ENCODE data around the gene COMMD9.

The COMMD9 gene

GRCh38 chr11:36278531-36279282, 10.5 kb downstream of the COMMD9 start:
- H3K9ac ChIP-seq (ENCODE audit: low read depth, low read length) = no peak overlapping the region

GRCh38 chr11:36274414-36274813, 14.8 kb downstream of the COMMD9 start:
- no peaks in the 10 kb centered on the region for H3K4me1 ChIP-seq (ENCODE audit: insufficient read depth, low read length)
- peaks cover 4% of the 10 kb centered on the region; the same call in 1 of the 2 replicates for H3K36me3 ChIP-seq (ENCODE audit: insufficient read depth, low read length)
- H3K9me3 ChIP-seq (ENCODE audit: control insufficient read depth, insufficient read depth, low read length) = no peaks in the 10 kb centered on the region
- H3K9ac ChIP-seq (ENCODE audit: low read depth, low read length) = no peak overlapping the region

More at GRCh38 chr11:36278531-36279282, 10.5 kb downstream of the COMMD9 start:
- Histone ChIP-seq H3K36me3 (ENCODE audit: insufficient read depth, low read length) (no peaks in the 10 kb centered on the region), H3K9me3 (ENCODE audit: control insufficient read depth, insufficient read depth, low read length) (no peaks in the 10 kb centered on the region), H3K4me1 (ENCODE audit: insufficient read depth, low read length) (no peaks in the 10 kb centered on the region)

GRCh38 chr11:36273110-36273509, 16.1 kb downstream of the COMMD9 start:
- H3K9ac ChIP-seq (ENCODE audit: low read depth, low read length) = no peak overlapping the region
- H3K4me1 ChIP-seq (ENCODE audit: insufficient read depth, low read length) = no peaks in the 10 kb centered on the region
- no peaks in the 10 kb centered on the region for H3K9me3 ChIP-seq (ENCODE audit: control insufficient read depth, insufficient read depth, low read length)
- peaks cover 4% of the 10 kb centered on the region; the same call in 1 of the 2 replicates for H3K36me3 ChIP-seq (ENCODE audit: insufficient read depth, low read length)

DNA sequence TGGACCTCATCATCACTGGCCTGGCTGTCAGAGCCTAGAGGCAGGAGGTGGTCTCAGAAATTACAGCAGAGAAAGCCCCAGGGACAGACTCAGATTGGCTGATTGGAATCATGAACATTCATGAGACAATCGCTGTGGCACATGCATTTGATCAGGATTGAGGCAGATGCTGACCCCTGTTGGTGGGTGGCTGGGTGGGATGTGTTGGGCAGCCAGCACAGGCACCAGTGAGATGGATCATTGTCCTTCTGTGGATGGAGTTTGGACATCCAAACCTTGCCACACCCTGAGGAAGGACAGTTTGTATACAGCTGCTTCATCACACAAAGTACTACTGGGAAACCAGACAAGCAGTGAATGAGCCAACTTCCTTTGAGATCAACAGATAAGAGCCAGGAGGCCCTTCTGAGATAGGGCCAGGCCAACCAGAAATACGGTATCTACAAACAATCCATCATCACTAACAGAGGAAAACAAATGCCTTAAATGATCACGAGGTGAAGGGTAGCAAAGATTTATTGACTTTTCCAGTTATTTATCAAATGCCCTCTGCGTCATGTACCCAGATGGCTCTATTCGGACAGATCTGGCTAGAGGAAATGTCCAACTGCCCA, 17.3 kb downstream of the COMMD9 start:
- Histone ChIP-seq H3K9me3 (ENCODE audit: control insufficient read depth, insufficient read depth, low read length) (no peaks in the 10 kb centered on the region), H3K9ac (ENCODE audit: low read depth, low read length) (no peak overlapping the region), H3K4me1 (ENCODE audit: insufficient read depth, low read length) (no peaks in the 10 kb centered on the region), H3K36me3 (ENCODE audit: insufficient read depth, low read length) (peaks cover 4% of the 10 kb centered on the region; the same call in 1 of the 2 replicates)

DNA sequence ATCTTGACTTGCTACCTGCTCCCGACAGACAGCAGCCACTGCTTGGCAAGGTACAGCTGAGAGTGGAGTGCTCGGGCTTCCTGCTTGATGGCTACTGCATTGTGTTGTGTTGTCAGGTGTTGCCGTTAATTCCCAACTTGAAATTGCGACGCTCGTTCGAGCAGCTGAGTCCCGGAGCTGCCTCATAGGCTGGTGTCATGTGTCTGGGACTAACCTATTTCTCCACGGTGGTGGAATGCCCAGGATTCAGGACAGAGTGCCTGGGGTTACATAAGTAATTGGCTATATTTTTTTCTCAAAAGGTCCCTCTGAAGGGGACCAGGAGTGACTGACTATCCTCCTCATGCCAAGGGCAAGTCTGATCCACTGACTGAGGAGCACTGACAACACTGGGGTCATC, 18.5 kb downstream of the COMMD9 start:
- H3K36me3 ChIP-seq (ENCODE audit: insufficient read depth, low read length) = peaks cover 4% of the 10 kb centered on the region; the same call in 1 of the 2 replicates
- no peak overlapping the region for H3K9ac ChIP-seq (ENCODE audit: low read depth, low read length)
- no peaks in the 10 kb centered on the region for H3K4me1 ChIP-seq (ENCODE audit: insufficient read depth, low read length)
- H3K9me3 ChIP-seq (ENCODE audit: control insufficient read depth, insufficient read depth, low read length) = no peaks in the 10 kb centered on the region

GRCh38 chr11:36268337-36268985, 20.8 kb downstream of the COMMD9 start:
- H3K9me3 ChIP-seq (ENCODE audit: control insufficient read depth, insufficient read depth, low read length) = no peaks in the 10 kb centered on the region
- H3K36me3 ChIP-seq (ENCODE audit: insufficient read depth, low read length) = peaks cover 4% of the 10 kb centered on the region; the same call in 1 of the 2 replicates
- no peaks in the 10 kb centered on the region for H3K4me1 ChIP-seq (ENCODE audit: insufficient read depth, low read length)
- H3K9ac ChIP-seq (ENCODE audit: low read depth, low read length) = no peak overlapping the region

DNA sequence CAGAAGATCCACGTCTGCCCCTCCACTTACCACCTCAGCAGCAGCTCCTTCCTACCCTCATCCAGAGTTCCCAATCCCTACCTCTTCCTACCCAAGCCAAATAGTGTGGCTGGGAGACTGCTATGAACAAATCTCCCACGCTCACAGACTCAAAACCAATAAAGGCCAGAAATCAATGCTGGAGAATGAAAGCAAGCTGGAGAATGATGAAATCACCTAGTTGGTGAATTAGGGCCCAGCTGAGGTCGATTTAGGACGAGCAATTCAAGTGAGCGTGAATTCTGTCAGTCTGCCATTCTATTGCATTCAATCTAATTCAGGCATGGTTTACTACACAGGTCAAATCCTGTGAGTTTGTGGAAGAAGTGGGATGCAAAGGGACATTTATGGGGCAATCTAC, 22.5 kb downstream of the COMMD9 start:
- no peak overlapping the region for H3K9ac ChIP-seq (ENCODE audit: low read depth, low read length)
- no peaks in the 10 kb centered on the region for H3K4me1 ChIP-seq (ENCODE audit: insufficient read depth, low read length)
- H3K36me3 ChIP-seq (ENCODE audit: insufficient read depth, low read length) = no peaks in the 10 kb centered on the region
- no peaks in the 10 kb centered on the region for H3K9me3 ChIP-seq (ENCODE audit: control insufficient read depth, insufficient read depth, low read length)

- H3K4me1 ChIP-seq (ENCODE audit: insufficient read depth, low read length) = no peaks in the 10 kb centered on the region
- H3K9me3 ChIP-seq (ENCODE audit: control insufficient read depth, insufficient read depth, low read length) = no peaks in the 10 kb centered on the region
- no peaks in the 10 kb centered on the region for H3K36me3 ChIP-seq (ENCODE audit: insufficient read depth, low read length)
- no peak overlapping the region for H3K9ac ChIP-seq (ENCODE audit: low read depth, low read length)
Observed at GRCh38 chr11:36265793-36266628, 23.2 kb downstream of the COMMD9 start.

DNA sequence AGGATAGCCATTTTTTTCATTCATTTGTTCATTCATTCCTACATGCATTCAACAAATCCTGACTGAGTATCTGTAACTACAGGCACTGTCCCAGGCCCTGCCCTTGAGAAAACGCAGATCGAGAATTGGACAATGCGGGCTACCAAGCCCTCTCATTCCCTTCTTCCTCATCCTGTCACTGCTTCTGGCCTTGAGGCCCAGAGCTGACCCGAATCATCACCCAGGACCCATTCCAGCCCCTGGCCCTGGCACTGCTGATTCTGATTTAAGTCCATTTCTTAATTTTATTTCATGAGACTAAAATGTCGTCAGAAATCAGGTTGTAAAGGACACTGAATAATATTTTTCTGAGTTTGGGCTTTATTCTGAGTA, 24.3 kb downstream of the COMMD9 start:
- no peaks in the 10 kb centered on the region for H3K36me3 ChIP-seq (ENCODE audit: insufficient read depth, low read length)
- no peak overlapping the region for H3K9ac ChIP-seq (ENCODE audit: low read depth, low read length)
- no peaks in the 10 kb centered on the region for H3K9me3 ChIP-seq (ENCODE audit: control insufficient read depth, insufficient read depth, low read length)
- no peaks in the 10 kb centered on the region for H3K4me1 ChIP-seq (ENCODE audit: insufficient read depth, low read length)

GRCh38 chr11:36264011-36264972, 24.9 kb downstream of the COMMD9 start:
- H3K36me3 ChIP-seq (ENCODE audit: insufficient read depth, low read length) = no peaks in the 10 kb centered on the region
- H3K9ac ChIP-seq (ENCODE audit: low read depth, low read length) = no peak overlapping the region
- no peaks in the 10 kb centered on the region for H3K4me1 ChIP-seq (ENCODE audit: insufficient read depth, low read length)
- H3K9me3 ChIP-seq (ENCODE audit: control insufficient read depth, insufficient read depth, low read length) = no peaks in the 10 kb centered on the region

DNA sequence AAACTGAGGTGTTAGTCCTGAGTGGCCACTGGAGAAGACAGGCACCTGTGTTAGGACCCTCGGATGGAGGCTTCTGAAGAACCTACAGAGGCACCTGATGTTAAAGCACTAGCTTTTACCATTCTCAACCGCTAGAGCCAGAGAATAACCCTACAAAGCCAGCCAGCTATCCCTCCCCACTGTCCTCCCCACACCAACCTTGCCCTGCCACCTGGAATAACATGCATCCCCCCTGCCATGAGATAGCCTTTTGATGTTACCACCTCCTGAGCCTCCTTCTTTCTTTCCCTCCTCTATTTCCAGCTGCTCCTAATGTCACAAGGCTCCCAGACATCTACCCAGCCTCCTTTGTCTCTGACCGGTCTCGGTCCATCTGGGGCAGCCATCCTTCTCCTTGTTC, 28.1 kb downstream of the COMMD9 start:
- no peaks in the 10 kb centered on the region for H3K36me3 ChIP-seq (ENCODE audit: insufficient read depth, low read length)
- H3K9me3 ChIP-seq (ENCODE audit: control insufficient read depth, insufficient read depth, low read length) = no peaks in the 10 kb centered on the region; the same call in 1 of the 2 replicates
- no peaks in the 10 kb centered on the region for H3K4me1 ChIP-seq (ENCODE audit: insufficient read depth, low read length)
- no peak overlapping the region for H3K9ac ChIP-seq (ENCODE audit: low read depth, low read length)

DNA sequence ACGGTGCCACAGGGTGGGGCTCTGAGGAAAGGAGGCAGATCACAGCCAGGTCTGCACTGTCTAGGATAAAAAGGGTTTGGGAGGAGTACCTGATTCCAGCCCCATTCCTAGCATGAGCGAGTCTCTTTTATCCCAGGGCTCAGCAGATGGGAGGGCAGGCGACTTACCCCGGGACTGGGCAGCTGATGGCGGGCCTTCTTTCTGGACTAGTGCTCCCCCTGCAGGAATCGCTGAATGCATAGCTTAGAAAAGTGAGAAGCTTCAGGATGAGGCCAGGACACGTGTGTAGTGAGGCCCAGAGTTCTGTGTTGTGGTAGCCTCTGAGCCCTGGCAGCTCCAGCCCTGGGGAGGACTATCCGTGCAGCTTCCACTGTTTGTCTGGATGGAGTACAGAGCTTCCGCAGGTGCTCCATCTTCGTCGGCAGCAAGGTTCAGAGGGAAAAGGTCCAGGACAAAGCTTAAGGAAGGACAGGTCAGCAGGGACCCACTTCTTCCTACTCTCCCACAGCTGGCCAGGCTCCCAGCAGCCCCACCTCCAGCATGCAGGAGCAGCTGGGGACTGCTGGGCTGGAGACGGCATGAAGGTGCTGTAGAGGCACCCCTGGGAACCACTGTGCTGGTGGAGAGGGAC, 30.4 kb downstream of the COMMD9 start:
- Histone ChIP-seq H3K9me3 (ENCODE audit: control insufficient read depth, insufficient read depth, low read length) (no peaks in the 10 kb centered on the region; the same call in 1 of the 2 replicates), H3K4me1 (ENCODE audit: insufficient read depth, low read length) (no peaks in the 10 kb centered on the region), H3K36me3 (ENCODE audit: insufficient read depth, low read length) (no peaks in the 10 kb centered on the region), H3K9ac (ENCODE audit: low read depth, low read length) (no peak overlapping the region)

- Histone ChIP-seq H3K9me3 (ENCODE audit: control insufficient read depth, insufficient read depth, low read length) (no peaks in the 10 kb centered on the region; the same call in 1 of the 2 replicates), H3K36me3 (ENCODE audit: insufficient read depth, low read length) (no peaks in the 10 kb centered on the region), H3K4me1 (ENCODE audit: insufficient read depth, low read length) (no peaks in the 10 kb centered on the region), H3K9ac (ENCODE audit: low read depth, low read length) (no peak overlapping the region)
Observed at GRCh38 chr11:36257351-36257750, 31.9 kb downstream of the COMMD9 start.

All from ES-I3 (cell line).